Measurements from ENCODE around the gene OR2G6.
"Not testable (repeated sequence)": the region's sequence is repeated elsewhere in the genome, so short reads cannot be mapped to it uniquely, and the experiment has no call there.

Gene OR2G6

GRCh38 chr1:248473051-248473450 lies 34.8 kb upstream of the OR2G6 start, which contains the start of gene OR2T3:
OR2T3 (plus strand) TSS chr1:248473351; CDS start chr1:248473351, 0 bp downstream.
- not testable (repeated sequence) for H3K14ac ChIP-seq (ENCODE audit: low read length in 2 of 2); H3K36me3 ChIP-seq (ENCODE audit: control insufficient read depth in 1 of 2, insufficient read depth in 2 of 2, low read depth in 1 of 2, low read length in 2 of 2); H2BK12ac ChIP-seq (ENCODE audit: low read length in 2 of 2); H2AFZ ChIP-seq (ENCODE audit: low read depth, low read length); H3K79me1 ChIP-seq (replicated peaks; ENCODE audit: low read length, poor library complexity, severe bottlenecking); H4K8ac ChIP-seq (ENCODE audit: low read length); H3K18ac ChIP-seq (ENCODE audit: low read depth in 1 of 2, low read length in 2 of 2); H3K9me3 ChIP-seq (ENCODE audit: control insufficient read depth, low read length); H3K4me1 ChIP-seq (ENCODE audit: control insufficient read depth, insufficient read depth, low read depth, low read length); H3K4me2 ChIP-seq (ENCODE audit: low read length, poor library complexity, severe bottlenecking); H2BK15ac ChIP-seq (ENCODE audit: low read depth, poor library complexity, severe bottlenecking); H4K91ac ChIP-seq (ENCODE audit: low read length); H3K9ac ChIP-seq (ENCODE audit: low read length); H2BK120ac ChIP-seq (ENCODE audit: low read depth, low read length); H2BK5ac ChIP-seq (ENCODE audit: low read depth, low read length, poor library complexity, severe bottlenecking); H3K27ac ChIP-seq (ENCODE audit: low read length, poor library complexity, severe bottlenecking); H3K4ac ChIP-seq (ENCODE audit: low read depth in 1 of 2, low read length in 2 of 2); H2AK5ac ChIP-seq (ENCODE audit: low read length, severe bottlenecking); H3K23ac ChIP-seq (ENCODE audit: low read length in 2 of 2); H3K4me3 ChIP-seq (ENCODE audit: insufficient read depth in 1 of 2, low read depth in 1 of 2, low read length in 2 of 2); H3K27me3 ChIP-seq (ENCODE audit: control insufficient read depth in 1 of 2, insufficient read depth in 1 of 2, low read length in 2 of 2); DNase-seq
- no CpG with 5 or more reads among the region's 2 CpGs for WGBS

DNA sequence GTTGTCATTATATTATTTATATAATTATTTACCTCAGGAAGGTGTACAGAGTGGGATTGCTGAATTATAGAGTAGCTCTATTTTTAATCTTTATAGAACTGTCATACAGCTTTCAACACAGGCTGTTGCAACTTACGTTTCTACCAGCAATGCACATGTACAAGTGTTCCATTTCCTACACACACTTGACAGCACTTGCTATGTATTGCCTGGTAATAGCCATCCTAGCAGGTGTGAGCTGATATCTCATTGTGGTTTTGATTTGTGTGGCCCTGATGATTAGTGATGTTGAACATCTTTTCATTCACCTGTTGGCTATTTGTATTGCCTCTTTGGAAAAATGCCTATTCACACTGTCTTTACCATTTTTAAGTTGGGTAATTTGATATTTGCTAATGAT lies 32.2 kb upstream of the OR2G6 start:
- not testable (repeated sequence) for H2BK12ac ChIP-seq (ENCODE audit: low read length in 2 of 2); H3K14ac ChIP-seq (ENCODE audit: low read length in 2 of 2); H2BK120ac ChIP-seq (ENCODE audit: low read depth, low read length); DNase-seq; H2BK5ac ChIP-seq (ENCODE audit: low read depth, low read length, poor library complexity, severe bottlenecking); H2AK5ac ChIP-seq (ENCODE audit: low read length, severe bottlenecking); H3K27ac ChIP-seq (ENCODE audit: low read length, poor library complexity, severe bottlenecking); H2AFZ ChIP-seq (ENCODE audit: low read depth, low read length); H3K23ac ChIP-seq (ENCODE audit: low read length in 2 of 2); H3K4me2 ChIP-seq (ENCODE audit: low read length, poor library complexity, severe bottlenecking); H3K4me3 ChIP-seq (ENCODE audit: insufficient read depth in 1 of 2, low read depth in 1 of 2, low read length in 2 of 2); H4K91ac ChIP-seq (ENCODE audit: low read length); H3K4ac ChIP-seq (ENCODE audit: low read depth in 1 of 2, low read length in 2 of 2); H3K18ac ChIP-seq (ENCODE audit: low read depth in 1 of 2, low read length in 2 of 2); H4K8ac ChIP-seq (ENCODE audit: low read length); H3K36me3 ChIP-seq (ENCODE audit: control insufficient read depth in 1 of 2, insufficient read depth in 2 of 2, low read depth in 1 of 2, low read length in 2 of 2); H2BK15ac ChIP-seq (ENCODE audit: low read depth, poor library complexity, severe bottlenecking); H3K79me1 ChIP-seq (replicated peaks; ENCODE audit: low read length, poor library complexity, severe bottlenecking); H3K4me1 ChIP-seq (ENCODE audit: control insufficient read depth, insufficient read depth, low read depth, low read length); H3K27me3 ChIP-seq (ENCODE audit: control insufficient read depth in 1 of 2, insufficient read depth in 1 of 2, low read length in 2 of 2); H3K9me3 ChIP-seq (ENCODE audit: control insufficient read depth, low read length); H3K9ac ChIP-seq (ENCODE audit: low read length)
- no CpG with 5 or more reads among the region's 1 CpG for WGBS

GRCh38 chr1:248481686-248482579 lies 25.9 kb upstream of the OR2G6 start:
- H2BK5ac ChIP-seq (ENCODE audit: low read depth, low read length, poor library complexity, severe bottlenecking); H3K4me1 ChIP-seq (ENCODE audit: control insufficient read depth, insufficient read depth, low read depth, low read length); H3K9ac ChIP-seq (ENCODE audit: low read length); H3K4me3 ChIP-seq (ENCODE audit: insufficient read depth in 1 of 2, low read depth in 1 of 2, low read length in 2 of 2); H3K9me3 ChIP-seq (ENCODE audit: control insufficient read depth, low read length); H3K18ac ChIP-seq (ENCODE audit: low read depth in 1 of 2, low read length in 2 of 2); DNase-seq; H3K4me2 ChIP-seq (ENCODE audit: low read length, poor library complexity, severe bottlenecking); H2AK5ac ChIP-seq (ENCODE audit: low read length, severe bottlenecking); H4K8ac ChIP-seq (ENCODE audit: low read length); H3K14ac ChIP-seq (ENCODE audit: low read length in 2 of 2); H4K91ac ChIP-seq (ENCODE audit: low read length); H3K4ac ChIP-seq (ENCODE audit: low read depth in 1 of 2, low read length in 2 of 2); H3K27me3 ChIP-seq (ENCODE audit: control insufficient read depth in 1 of 2, insufficient read depth in 1 of 2, low read length in 2 of 2); H3K36me3 ChIP-seq (ENCODE audit: control insufficient read depth in 1 of 2, insufficient read depth in 2 of 2, low read depth in 1 of 2, low read length in 2 of 2); H2BK15ac ChIP-seq (ENCODE audit: low read depth, poor library complexity, severe bottlenecking); H2AFZ ChIP-seq (ENCODE audit: low read depth, low read length); H3K27ac ChIP-seq (ENCODE audit: low read length, poor library complexity, severe bottlenecking); H3K79me1 ChIP-seq (replicated peaks; ENCODE audit: low read length, poor library complexity, severe bottlenecking); H2BK120ac ChIP-seq (ENCODE audit: low read depth, low read length); H3K23ac ChIP-seq (ENCODE audit: low read length in 2 of 2); H2BK12ac ChIP-seq (ENCODE audit: low read length in 2 of 2): not testable (repeated sequence)
- WGBS: 54% methylated on average over 9 of the region's 13 CpGs

DNA sequence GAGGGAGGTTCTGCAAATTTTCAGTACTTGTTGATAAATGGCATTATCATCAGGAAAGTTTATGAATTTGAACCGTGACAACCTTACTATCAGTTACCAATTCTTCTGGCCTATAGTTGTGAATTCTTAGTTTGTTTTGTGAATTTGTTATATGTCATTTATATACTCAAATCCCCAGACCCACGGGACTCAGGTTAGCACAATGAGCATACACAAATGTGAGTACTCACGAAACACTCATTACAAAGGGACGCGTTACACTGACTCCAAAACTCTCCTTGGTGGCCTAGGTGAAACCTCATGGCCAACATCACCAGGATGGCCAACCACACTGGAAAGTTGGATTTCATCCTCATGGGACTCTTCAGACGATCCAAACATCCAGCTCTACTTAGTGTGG lies 19.6 kb upstream of the OR2G6 start, which contains the start of gene OR2T5:
Gene OR2T5 (plus strand): TSS at position 301 of the 400 bp plus-strand sequence. CDS start 0 bp downstream, at position 301.
- DNase-seq; H3K4me3 ChIP-seq (ENCODE audit: insufficient read depth in 1 of 2, low read depth in 1 of 2, low read length in 2 of 2); H3K4me2 ChIP-seq (ENCODE audit: low read length, poor library complexity, severe bottlenecking); H3K23ac ChIP-seq (ENCODE audit: low read length in 2 of 2); H2BK12ac ChIP-seq (ENCODE audit: low read length in 2 of 2); H3K27me3 ChIP-seq (ENCODE audit: control insufficient read depth in 1 of 2, insufficient read depth in 1 of 2, low read length in 2 of 2); H3K9ac ChIP-seq (ENCODE audit: low read length); H3K4ac ChIP-seq (ENCODE audit: low read depth in 1 of 2, low read length in 2 of 2); H4K8ac ChIP-seq (ENCODE audit: low read length); H2AK5ac ChIP-seq (ENCODE audit: low read length, severe bottlenecking); H2BK5ac ChIP-seq (ENCODE audit: low read depth, low read length, poor library complexity, severe bottlenecking); H3K27ac ChIP-seq (ENCODE audit: low read length, poor library complexity, severe bottlenecking); H3K14ac ChIP-seq (ENCODE audit: low read length in 2 of 2); H3K9me3 ChIP-seq (ENCODE audit: control insufficient read depth, low read length); H2BK15ac ChIP-seq (ENCODE audit: low read depth, poor library complexity, severe bottlenecking); H3K4me1 ChIP-seq (ENCODE audit: control insufficient read depth, insufficient read depth, low read depth, low read length); H4K91ac ChIP-seq (ENCODE audit: low read length); H3K18ac ChIP-seq (ENCODE audit: low read depth in 1 of 2, low read length in 2 of 2); H2BK120ac ChIP-seq (ENCODE audit: low read depth, low read length); H3K36me3 ChIP-seq (ENCODE audit: control insufficient read depth in 1 of 2, insufficient read depth in 2 of 2, low read depth in 1 of 2, low read length in 2 of 2); H2AFZ ChIP-seq (ENCODE audit: low read depth, low read length); H3K79me1 ChIP-seq (replicated peaks; ENCODE audit: low read length, poor library complexity, severe bottlenecking): not testable (repeated sequence)
- 82% methylated on average over 3 of the region's 6 CpGs for WGBS
